Suprapubic skin (tissue), 4 donors: ENCODE data around the gene CPS1. TPM values are rescaled to one million over a fixed set of nuclear protein-coding genes. Genes with fewer than 3 reads are reported as not detected.

ENCODE experiments used
- DNase-seq, 2 donors: peaks; one replicate each; pipeline ENCODE4 v3.0.0-alpha.2; 2019; ENCODE audit warnings: low spot score in 2 of 2
- H3K27ac ChIP-seq: fragments of 200-600 bp; sonication (generic); one replicate; pipeline ENCODE4 v1.5.1; 2019
- H3K27me3 ChIP-seq: fragments of 200-600 bp; sonication (generic); one replicate; pipeline ENCODE4 v1.5.1; 2019
- H3K36me3 ChIP-seq: fragments of 200-600 bp; sonication (generic); one replicate; pipeline ENCODE4 v1.5.1; 2019
- H3K4me1 ChIP-seq: fragments of 200-600 bp; sonication (generic); one replicate; pipeline ENCODE4 v1.5.1; 2019
- H3K4me3 ChIP-seq: fragments of 200-600 bp; sonication (generic); one replicate; pipeline ENCODE4 v1.5.1; 2019; ENCODE audit warnings: mild to moderate bottlenecking
- H3K9me3 ChIP-seq: fragments of 200-600 bp; sonication (generic); one replicate; pipeline ENCODE4 v1.5.1; 2019
- CTCF ChIP-seq, 2 donors: fragments of 200-600 bp in 1 of 2; fragments of 450-650 bp in 1 of 2; sonication (generic) in 1 of 2; IDR thresholded peaks; one replicate each; pipeline ENCODE4 v1.5.1; 2016 to 2019; ENCODE audit warnings: antibody characterized with exemption in 2 of 2, mild to moderate bottlenecking in 1 of 2, moderate library complexity in 1 of 2
- EP300 ChIP-seq: sonication (generic); formaldehyde crosslinking; IDR thresholded peaks from one replicate; pipeline ENCODE4 v1.6.1; 2017; ENCODE audit warnings: antibody characterized with exemption
- POLR2A ChIP-seq, 2 donors: fragments of 450-650 bp; IDR thresholded peaks; one replicate each; pipeline ENCODE4 v1.6.1; 2017; ENCODE audit warnings: antibody characterized with exemption in 2 of 2, mild to moderate bottlenecking in 2 of 2, moderate library complexity in 2 of 2
- POLR2AphosphoS5 ChIP-seq, 3 donors: sonication (generic); formaldehyde crosslinking; IDR thresholded peaks; one replicate each; pipeline ENCODE4 v1.6.1; 2017; ENCODE audit warnings: antibody characterized with exemption in 3 of 3
- WGBS: methylation state at CpG from one replicate; pipeline ENCODE4 v1.1.5; 2018; 5-methylcytosine and 5-hydroxymethylcytosine counted together
- total RNA-seq, 4 donors: library from RNA; depleted of rRNA; stranded (reverse); fragments of >200 nt; gene quantifications; one replicate each; pipeline ENCODE4 v1.1.0, GENCODE V29; 2016

Gene CPS1
- 1 to 10 TPM; 3.6 to 7.0 (median 5.5) TPM for total RNA-seq

GRCh38 chr2:210556329-210556980 is at the start of gene CPS1:
CPS1 (plus strand) TSS chr2:210556599; CDS start chr2:210556734, 135 bp downstream.
- no peaks in the 10 kb centered on the region for H3K27me3 ChIP-seq

DNA sequence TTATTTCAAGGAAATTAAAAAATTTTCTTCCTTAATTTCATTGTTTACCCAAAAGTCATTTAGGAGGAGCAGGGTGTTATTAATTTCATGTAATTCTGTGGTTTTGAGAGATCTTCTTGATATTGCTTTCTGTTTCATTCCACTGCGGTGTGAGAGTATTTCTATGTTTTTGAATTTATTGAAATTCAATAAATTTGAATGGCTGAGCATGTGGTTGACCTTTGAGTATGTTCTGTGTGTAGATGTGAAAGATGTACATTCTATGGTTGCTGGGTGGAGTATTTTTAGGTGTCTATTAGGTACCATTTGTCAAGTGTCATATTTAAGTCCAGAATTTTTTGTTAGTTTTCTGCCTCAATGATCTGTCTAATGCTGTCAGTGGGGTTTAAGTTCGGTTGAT is 40.5 kb upstream of the CPS1 start:
- 80% methylated on average over 2 of the region's 2 CpGs for WGBS
- TF ChIP-seq POLR2A (IDR thresholded peaks at IDR 0.05) (no peak), CTCF (IDR thresholded peaks at IDR 0.05) (no peak), POLR2AphosphoS5 (IDR thresholded peaks at IDR 0.05) (no peak), EP300 (no peak)
- Histone ChIP-seq H3K9me3 (no peaks in the 10 kb centered on the region), H3K27me3 (no peaks in the 10 kb centered on the region), H3K4me1 (no peaks in the 10 kb centered on the region), H3K4me3 (no peak overlapping the region), H3K27ac (no peak overlapping the region), H3K36me3 (no peaks in the 10 kb centered on the region)
- DNase-seq, result no peak

More at GRCh38 chr2:210556329-210556980, at the start of gene CPS1:
- Histone ChIP-seq H3K9me3 (no peaks in the 10 kb centered on the region), H3K4me3 (no peak within 1 kb of the TSS), H3K36me3 (no peaks in the 10 kb centered on the region), H3K27ac (no peak within 1 kb of the TSS), H3K4me1 (no peaks in the 10 kb centered on the region)
- 76% methylated on average over 2 of the region's 2 CpGs for WGBS
- TF ChIP-seq CTCF (IDR thresholded peaks at IDR 0.05), result no peak
- TF ChIP-seq POLR2AphosphoS5 (IDR thresholded peaks at IDR 0.05), result no peak
- no peak for TF ChIP-seq EP300
- TF ChIP-seq POLR2A (IDR thresholded peaks at IDR 0.05), result no peak
- DNase-seq, result no peak

GRCh38 chr2:210517264-210517663 is 39.1 kb upstream of the CPS1 start:
- no peaks in the 10 kb centered on the region for H3K9me3 ChIP-seq
- no peak for TF ChIP-seq EP300
- no peak for TF ChIP-seq POLR2AphosphoS5 (IDR thresholded peaks at IDR 0.05)
- TF ChIP-seq CTCF (IDR thresholded peaks at IDR 0.05), result no peak
- no peak for TF ChIP-seq POLR2A (IDR thresholded peaks at IDR 0.05)
- no peaks in the 10 kb centered on the region for H3K4me1 ChIP-seq
- no peaks in the 10 kb centered on the region for H3K36me3 ChIP-seq
- no peaks in the 10 kb centered on the region for H3K27me3 ChIP-seq
- no peak for DNase-seq
- no peak overlapping the region for H3K4me3 ChIP-seq
- WGBS, result 82% methylated on average over 4 of the region's 4 CpGs
- no peak overlapping the region for H3K27ac ChIP-seq

DNA sequence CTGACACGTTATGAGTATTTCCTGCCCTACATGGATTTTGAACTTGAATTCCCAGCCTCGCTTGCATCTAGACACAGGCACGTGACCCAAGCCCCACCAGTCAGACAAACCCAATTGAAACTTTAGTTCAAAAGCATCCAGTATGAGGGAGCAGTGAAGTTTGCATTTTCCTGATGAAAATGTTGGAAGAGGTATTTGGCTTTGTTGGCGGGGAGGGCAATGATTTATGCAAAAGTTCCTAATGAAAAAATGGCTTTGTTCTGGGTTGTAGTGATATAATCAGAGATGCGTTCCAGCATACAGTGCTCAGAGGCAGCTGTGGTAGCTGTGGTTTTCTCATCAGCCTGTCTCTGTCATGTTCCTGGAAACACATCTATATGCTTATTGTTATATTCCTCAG is 36.8 kb upstream of the CPS1 start:
- no peak for TF ChIP-seq POLR2AphosphoS5 (IDR thresholded peaks at IDR 0.05)
- TF ChIP-seq EP300, result no peak
- TF ChIP-seq CTCF (IDR thresholded peaks at IDR 0.05), result no peak
- no peak for TF ChIP-seq POLR2A (IDR thresholded peaks at IDR 0.05)
- Histone ChIP-seq H3K36me3 (no peaks in the 10 kb centered on the region), H3K9me3 (no peaks in the 10 kb centered on the region), H3K4me3 (no peak overlapping the region), H3K4me1 (no peaks in the 10 kb centered on the region), H3K27ac (no peak overlapping the region), H3K27me3 (no peaks in the 10 kb centered on the region)
- WGBS, result 67% methylated on average over 5 of the region's 5 CpGs
- no peak for DNase-seq

GRCh38 chr2:210522399-210522798 is 34.0 kb upstream of the CPS1 start:
- DNase-seq, result no peak
- Histone ChIP-seq H3K27ac (no peak overlapping the region), H3K4me3 (no peak overlapping the region), H3K4me1 (no peaks in the 10 kb centered on the region), H3K27me3 (no peaks in the 10 kb centered on the region), H3K9me3 (no peaks in the 10 kb centered on the region), H3K36me3 (no peaks in the 10 kb centered on the region)
- no peak for TF ChIP-seq CTCF (IDR thresholded peaks at IDR 0.05)
- no peak for TF ChIP-seq POLR2A (IDR thresholded peaks at IDR 0.05)
- TF ChIP-seq POLR2AphosphoS5 (IDR thresholded peaks at IDR 0.05), result no peak
- no peak for TF ChIP-seq EP300
